Endothelial cell of umbilical vein (primary cell): ENCODE measurements around the gene LYRM1.
"Not testable (repeated sequence)": the region's sequence is repeated elsewhere in the genome, so short reads cannot be mapped to it uniquely, and the experiment has no call there.

ENCODE experiments used
- CTCF ChIP-seq, 2 donors: IDR thresholded peaks; 1 replicate in 1 of 2; 2 replicates in 1 of 2; pipeline ENCODE4 v1.5.1; 2011; ENCODE audit warnings: low read length in 2 of 2, mild to moderate bottlenecking in 2 of 2, moderate library complexity in 2 of 2, control low read depth in 1 of 2, inconsistent platforms in 1 of 2, low read depth in 1 of 2; ENCODE audit not compliant: insufficient read depth in 1 of 2; ENCODE audit errors: extremely low read depth in 1 of 2
- EZH2 ChIP-seq: IDR thresholded peaks from 2 replicates; pipeline ENCODE4 v1.6.1; 2012; ENCODE audit warnings: borderline replicate concordance, low read depth, mild to moderate bottlenecking, moderate library complexity, low read length, inconsistent platforms; ENCODE audit not compliant: severe bottlenecking
- JUN ChIP-seq: IDR thresholded peaks from 2 replicates; pipeline ENCODE4 v1.6.1; 2011; ENCODE audit warnings: borderline replicate concordance, low read depth; ENCODE audit not compliant: insufficient read length, insufficient read depth
- MAX ChIP-seq: IDR thresholded peaks from 2 replicates; pipeline ENCODE4 v1.6.1; 2011; ENCODE audit not compliant: insufficient read depth, insufficient read length
- MYC ChIP-seq: IDR thresholded peaks from one replicate; pipeline ENCODE4 v1.6.1; 2011; ENCODE audit warnings: mild to moderate bottlenecking, low read depth, low read length
- POLR2A ChIP-seq: IDR thresholded peaks from 2 replicates; pipeline ENCODE4 v1.6.1; 2012; ENCODE audit warnings: low read depth, mild to moderate bottlenecking, control low read depth, low read length
- POLR2AphosphoS5 ChIP-seq: IDR thresholded peaks from 2 replicates; pipeline ENCODE4 v1.6.1; 2012; ENCODE audit warnings: low read depth, mild to moderate bottlenecking, control low read depth, low read length, moderate library complexity; ENCODE audit not compliant: insufficient read depth

DNA sequence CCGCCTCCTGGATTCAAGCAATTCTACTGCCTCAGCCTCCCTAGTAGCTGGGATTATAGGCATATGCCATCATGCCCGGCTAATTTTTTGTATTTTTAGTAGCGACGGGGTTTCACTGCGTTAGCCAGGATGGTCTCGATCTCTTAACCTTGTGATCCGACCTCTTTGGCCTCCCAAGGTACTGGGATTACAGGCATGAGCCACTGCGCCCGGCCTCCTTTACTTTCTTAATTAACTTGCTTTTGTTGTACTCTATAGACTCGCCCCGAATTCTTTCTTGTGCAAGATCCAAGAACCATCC lies 45.0 kb downstream of the LYRM1 start:
- not testable (repeated sequence) for TF ChIP-seq CTCF (IDR thresholded peaks at IDR 0.05; ENCODE audit: extremely low read depth in 1 of 2, insufficient read depth in 1 of 2, low read depth in 1 of 2, low read length in 2 of 2); POLR2A; EZH2; MAX; JUN; MYC; POLR2AphosphoS5
